ENCODE measurements around the gene NTRK3.

- TF ChIP-seq CTCF (optimal IDR thresholded peaks at IDR 0.05 in 1 of 3, IDR thresholded peaks at IDR 0.05 in 1 of 3, conservative IDR thresholded peaks at IDR 0.05 in 1 of 3; ENCODE audit: extremely low read depth in 1 of 3, insufficient read depth in 2 of 3, low read length in 3 of 3) (no peak), EZH2 (IDR thresholded peaks at IDR 0.05; ENCODE audit: low read length) (no peak)
Observed at GRCh38 chr15:88181613-88182012, 74.9 kb downstream of the NTRK3 start.
